HG02759 (cell line): ENCODE measurements around the gene LATS2.

Experiments used
- ATAC-seq: cut with Tn5 transposase; IDR thresholded peaks from one replicate; pipeline ENCODE4 v1.9.1; 2021; ENCODE audit warnings: mild to moderate bottlenecking, moderate library complexity; ENCODE audit not compliant: unreplicated experiment

The LATS2 gene

DNA sequence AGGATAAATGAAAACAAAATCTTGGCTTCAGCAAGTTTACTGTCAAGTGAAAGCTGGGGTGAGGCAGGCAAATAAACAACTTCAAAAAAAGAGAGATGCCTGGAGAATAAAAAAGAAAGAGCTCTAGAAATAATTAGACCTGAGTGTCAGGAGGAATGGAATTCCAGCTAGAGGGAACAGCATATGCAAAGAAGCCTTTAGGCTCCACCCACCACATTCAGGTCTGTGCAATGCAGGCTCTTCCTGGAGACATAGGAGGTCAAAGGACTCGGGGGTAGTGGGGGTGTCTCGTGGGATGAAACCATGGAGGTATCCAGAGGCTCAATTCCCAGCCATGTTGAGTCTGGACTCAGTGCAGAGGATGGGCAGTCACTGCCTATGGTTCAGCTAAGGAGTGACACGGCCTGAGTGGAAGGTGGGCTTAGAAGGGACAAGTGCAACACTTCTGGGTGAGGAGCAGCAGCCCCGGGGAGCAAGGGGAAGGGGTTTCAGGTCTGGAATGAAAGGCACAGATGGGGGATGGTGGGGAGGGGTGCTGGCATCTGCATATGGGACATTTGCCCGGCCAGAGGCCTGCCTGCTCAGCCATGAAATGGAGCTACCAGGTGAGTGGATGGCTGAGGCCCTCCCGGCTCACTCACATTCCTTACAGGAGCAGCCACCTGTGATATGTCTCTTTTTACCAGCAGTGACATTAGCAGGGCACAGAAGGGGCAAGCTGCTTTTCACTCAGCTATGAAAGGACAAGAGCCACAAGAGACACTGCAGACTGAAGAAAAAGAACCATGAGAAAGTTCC is 12.3 kb downstream of the LATS2 start:
- no peak for ATAC-seq

- no peak for ATAC-seq
Observed at GRCh38 chr13:21047591-21048282, 13.6 kb downstream of the LATS2 start.

GRCh38 chr13:21047087-21047486 is 14.3 kb downstream of the LATS2 start:
- ATAC-seq: no peak

DNA sequence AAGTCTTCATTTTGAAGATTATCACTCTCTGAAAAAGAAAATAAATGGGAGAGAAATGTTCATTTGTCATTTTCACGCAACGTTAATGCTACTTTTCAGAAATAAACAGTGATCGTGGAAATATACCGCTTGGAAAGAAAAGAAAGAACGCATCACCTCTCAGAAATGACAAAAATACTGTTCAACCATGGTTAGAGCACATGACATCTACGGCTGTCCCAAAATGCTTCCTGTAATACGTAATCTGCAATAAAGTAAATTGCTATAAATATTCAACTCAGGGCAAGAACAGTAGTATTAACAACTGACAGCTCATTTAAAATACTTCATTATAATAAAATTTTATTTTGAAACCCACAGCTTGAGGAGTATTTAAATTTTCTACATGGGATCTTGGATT is 15.2 kb downstream of the LATS2 start:
- no peak for ATAC-seq

GRCh38 chr13:21045100-21045499 is 16.3 kb downstream of the LATS2 start:
- ATAC-seq: no peak

DNA sequence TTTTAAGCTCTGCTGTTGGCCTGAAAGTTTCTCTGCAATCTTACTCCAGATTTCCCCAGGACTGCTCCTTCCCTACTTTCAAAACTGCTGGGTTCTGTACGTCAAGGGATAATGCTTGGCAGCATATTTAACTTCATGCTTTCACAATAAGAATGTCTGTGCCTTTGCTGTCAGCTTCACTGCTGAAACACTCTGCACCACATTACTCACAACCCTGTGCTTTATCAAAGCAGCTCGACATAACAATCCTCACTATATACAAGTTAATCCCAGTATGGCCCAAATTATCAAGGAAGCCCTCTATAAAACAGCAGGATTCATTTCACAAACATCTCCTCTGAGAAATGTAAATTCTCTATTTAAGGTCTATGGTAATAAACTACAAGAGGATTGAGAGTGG is 17.5 kb downstream of the LATS2 start:
- no peak for ATAC-seq

DNA sequence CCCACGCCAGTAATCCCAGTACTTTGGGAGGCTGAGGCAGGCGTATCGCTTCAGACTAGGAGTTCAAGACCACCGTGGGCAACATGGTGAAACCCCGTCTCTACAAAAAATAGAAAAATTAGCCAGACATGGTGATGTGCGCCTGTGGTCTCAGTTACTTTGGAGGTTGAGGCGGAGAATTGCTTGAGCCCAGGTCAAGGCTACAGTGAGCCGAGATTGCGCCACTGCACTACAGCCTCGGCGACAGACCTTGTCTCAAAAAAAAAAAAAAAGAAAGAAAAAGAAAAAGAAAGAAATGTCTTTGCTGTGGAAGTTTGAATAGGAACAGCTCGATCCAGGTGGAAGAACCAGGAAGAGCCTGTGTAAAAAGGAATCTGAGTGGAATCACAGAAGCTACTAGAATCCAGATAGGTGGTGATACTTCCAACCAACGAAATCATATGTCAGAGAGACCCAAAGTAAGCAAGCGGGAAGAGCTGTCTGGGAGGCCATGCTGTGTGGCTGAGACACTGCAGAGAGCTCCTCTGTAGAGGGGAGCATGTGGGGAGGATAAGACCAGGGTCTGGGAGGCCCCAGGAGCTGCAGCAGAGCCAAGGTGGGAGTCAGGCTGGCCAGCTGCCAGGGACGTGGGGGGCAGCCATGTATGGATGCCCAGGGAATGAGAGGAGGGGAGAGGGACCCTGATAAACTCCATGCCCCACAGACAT is 21.1 kb downstream of the LATS2 start:
- peak; percentile 11 for ATAC-seq

DNA sequence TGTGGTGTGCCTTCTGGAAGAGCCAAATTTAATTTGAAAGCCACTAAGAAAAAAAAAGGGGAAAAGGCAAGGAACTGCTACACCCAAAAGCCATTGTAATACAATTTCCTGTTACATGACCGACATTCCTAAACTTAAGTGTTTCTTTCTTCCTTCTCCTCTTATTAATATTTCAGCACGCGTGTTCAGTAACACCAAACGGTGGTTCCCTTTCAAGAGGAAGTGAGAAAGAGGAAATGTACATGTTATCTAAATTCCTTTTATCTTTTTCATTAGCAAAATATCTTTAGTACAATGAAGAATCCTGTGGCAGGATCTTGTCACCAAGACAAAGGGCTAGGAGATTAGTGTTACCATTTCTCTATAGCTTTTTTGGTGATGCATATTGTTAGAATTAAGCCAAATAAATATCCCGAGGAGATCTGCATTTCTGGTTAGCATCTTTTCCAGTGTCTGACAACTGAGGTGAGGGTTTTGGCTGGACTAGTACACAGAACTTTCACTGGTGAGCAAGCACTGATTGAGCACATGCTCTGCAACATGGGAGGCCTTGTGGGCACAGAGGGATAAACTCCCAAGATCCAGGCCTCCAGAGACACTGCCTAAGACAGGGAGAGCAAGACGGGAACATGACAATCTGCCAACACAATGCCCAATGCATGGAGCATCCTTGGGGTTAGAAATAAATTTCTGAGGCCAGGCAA is 22.1 kb downstream of the LATS2 start:
- no peak for ATAC-seq

- no peak for ATAC-seq
Observed at GRCh38 chr13:21037656-21038055, 23.7 kb downstream of the LATS2 start.

DNA sequence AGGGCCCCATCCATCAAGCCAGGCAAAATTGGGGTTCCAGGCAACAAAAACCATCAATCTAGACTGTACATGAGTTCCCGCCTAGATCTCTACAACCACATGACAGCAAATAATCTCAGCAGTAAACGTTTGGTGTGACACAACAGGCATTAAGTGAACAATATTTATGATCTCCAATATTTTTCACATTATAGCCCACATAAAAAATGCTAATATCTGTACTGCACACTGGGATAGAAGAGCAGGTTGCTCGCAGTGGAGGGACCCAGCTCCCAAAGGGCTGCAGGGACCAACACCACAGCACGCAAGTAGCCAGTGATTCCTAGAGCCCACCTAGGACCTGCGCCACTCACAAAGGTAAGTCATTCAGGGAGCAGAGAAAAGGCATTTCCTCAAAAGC is 25.9 kb downstream of the LATS2 start:
- ATAC-seq: no peak

DNA sequence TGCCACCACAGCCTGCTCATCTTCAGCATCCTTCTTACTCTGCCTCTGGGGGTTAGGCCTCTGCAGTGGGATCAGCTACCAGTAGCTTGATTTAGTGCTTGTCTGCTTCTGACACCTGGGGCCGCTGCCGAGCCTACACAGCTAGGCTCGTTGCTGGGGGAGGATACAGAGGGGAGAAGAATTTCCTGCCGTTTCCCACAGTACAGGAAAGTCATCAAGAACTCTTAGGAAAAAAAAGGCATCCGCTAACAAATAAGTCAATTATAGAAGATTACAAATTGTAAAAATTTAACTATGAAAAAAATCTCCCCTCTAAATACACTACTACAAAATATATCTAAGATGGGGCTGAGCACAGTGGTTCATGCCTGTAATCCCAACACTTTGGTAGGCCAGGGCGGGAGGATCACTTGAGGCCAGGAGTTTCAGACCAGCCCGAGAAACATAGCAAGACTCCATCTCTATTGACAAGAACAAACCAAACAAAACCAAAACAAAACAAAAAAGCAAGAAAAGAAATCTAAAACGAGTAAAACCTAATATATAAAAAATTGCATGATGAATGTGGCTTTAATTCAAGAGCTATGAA is 26.7 kb downstream of the LATS2 start:
- ATAC-seq: peak; percentile 53

DNA sequence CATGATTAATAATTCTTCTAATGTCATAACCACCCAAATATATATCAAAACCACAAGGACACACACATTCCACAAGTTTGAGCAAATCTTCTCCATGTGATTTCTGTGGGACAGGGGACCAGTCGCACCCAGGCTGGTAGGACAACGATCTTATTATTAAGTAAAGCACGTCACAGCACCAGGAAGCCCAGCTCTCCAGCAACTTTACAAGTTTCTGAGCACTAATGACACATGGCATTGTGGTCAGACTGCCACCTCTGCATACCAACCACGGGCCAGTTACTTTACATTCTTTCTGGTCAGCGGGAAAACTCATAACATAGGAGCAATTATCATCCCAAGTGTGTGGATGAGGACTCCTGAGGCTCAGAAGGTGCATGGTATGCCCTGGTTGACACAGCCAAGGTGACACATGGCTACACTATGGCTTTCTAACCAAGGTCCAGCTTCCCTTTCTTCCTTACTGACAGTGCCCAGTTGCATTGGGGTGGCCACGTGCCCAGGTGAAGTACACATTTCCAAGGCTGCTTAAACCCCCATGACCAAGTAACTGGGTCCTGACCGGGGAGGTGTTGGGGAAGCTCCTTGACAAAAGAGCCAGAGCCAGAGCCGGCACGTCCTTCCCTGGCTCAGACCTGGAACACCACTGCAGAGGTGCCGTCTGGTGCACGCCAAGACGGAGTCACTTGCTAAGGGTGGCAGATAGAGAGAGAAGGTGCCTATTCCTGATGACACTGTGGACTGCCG is 27.4 kb downstream of the LATS2 start:
- no peak for ATAC-seq

GRCh38 chr13:21033212-21033840 is 28.1 kb downstream of the LATS2 start:
- ATAC-seq: no peak

GRCh38 chr13:21032656-21033055 is 28.7 kb downstream of the LATS2 start:
- no peak for ATAC-seq

DNA sequence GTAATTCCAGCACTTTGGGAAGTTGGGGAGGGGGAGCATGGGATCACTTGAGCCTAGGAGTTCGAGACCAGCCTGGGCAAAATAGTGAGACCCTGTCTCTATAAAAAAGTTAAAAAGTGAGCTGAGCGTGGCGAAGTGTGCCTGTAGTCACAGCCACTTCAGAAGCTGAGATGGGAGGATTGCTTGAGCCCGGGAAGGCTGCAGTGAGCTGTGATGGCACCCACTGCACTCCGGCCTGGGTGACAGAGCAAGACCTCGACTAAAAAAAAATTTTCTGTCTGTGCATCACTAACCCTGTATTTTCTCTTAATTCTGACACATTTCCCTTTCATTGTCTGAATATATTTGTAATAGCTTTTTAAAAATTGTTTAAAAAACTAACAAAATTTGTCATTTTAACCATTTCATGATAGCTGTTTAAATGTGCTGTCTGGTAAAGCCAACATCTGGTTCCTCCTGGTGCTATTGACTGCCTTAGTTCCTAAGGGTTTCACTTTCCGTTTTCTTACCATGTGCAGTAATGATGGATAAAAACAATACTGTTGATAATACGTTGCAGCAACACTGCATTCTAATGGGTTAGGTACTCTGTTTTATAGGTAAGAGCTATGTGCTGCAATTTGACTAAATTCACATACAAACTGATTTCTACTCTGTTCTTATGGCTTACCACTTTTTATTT is 29.7 kb downstream of the LATS2 start:
- ATAC-seq: no peak

- no peak for ATAC-seq
Observed at GRCh38 chr13:21025539-21025938, 35.8 kb downstream of the LATS2 start.

- no peak for ATAC-seq
Observed at GRCh38 chr13:21022056-21022979, 39.1 kb downstream of the LATS2 start.

- ATAC-seq: no peak
Observed at GRCh38 chr13:21020581-21020980, 40.8 kb downstream of the LATS2 start.
